ENCODE results near the gene ZNF18. TPM values are rescaled to one million over a fixed set of nuclear protein-coding genes. Genes with fewer than 3 reads are reported as not detected.

ZNF18 gene
- polyA plus RNA-seq, 1 donor (not counting 4 experiments of a cell fraction or from before 2014, with no cell fraction given) = 7.7 TPM

GRCh38 chr17:11953924-11954323 lies 43.4 kb downstream of the ZNF18 start:
- Histone ChIP-seq H3K27me3 (ENCODE audit: control insufficient read depth, extremely low read depth, insufficient read depth, low read length) (no peaks in the 10 kb centered on the region), H3K36me3 (ENCODE audit: control insufficient read depth in 2 of 2, extremely low read depth in 1 of 2, insufficient read depth in 2 of 2, low read length in 2 of 2) (no peaks in the 10 kb centered on the region), H3K9ac (ENCODE audit: control insufficient read depth, extremely low read depth, insufficient read depth, low read length) (no peak overlapping the region), H3K9me3 (ENCODE audit: control insufficient read depth, low read depth, low read length) (peaks cover 6% of the 10 kb centered on the region), H3K27ac (ENCODE audit: control insufficient read depth, insufficient read depth, low read length) (no peak overlapping the region), H3K9me1 (ENCODE audit: control insufficient read depth, extremely low read depth, insufficient read depth, low read length) (no peaks in the 10 kb centered on the region), H3K79me2 (ENCODE audit: control insufficient read depth, insufficient read depth, low read length) (no peaks in the 10 kb centered on the region), H2AFZ (ENCODE audit: control insufficient read depth, low read length) (no peak overlapping the region), H4K20me1 (ENCODE audit: control insufficient read depth, extremely low read depth, insufficient read depth, low read length) (no peaks in the 10 kb centered on the region), H3K4me3 (ENCODE audit: control insufficient read depth in 2 of 3, extremely low read depth in 1 of 3, insufficient read depth in 2 of 3, low read depth in 1 of 3, low read length in 3 of 3) (no peak overlapping the region), H3K4me2 (ENCODE audit: control insufficient read depth, extremely low read depth, insufficient read depth, low read depth, low read length) (no peak overlapping the region), H3K4me1 (ENCODE audit: control insufficient read depth, extremely low read depth, insufficient read depth, low read length) (peaks cover 21% of the 10 kb centered on the region)
- no peak for TF ChIP-seq EZH2 (IDR thresholded peaks at IDR 0.05; ENCODE audit: low read length)
- TF ChIP-seq, protein P1, sequence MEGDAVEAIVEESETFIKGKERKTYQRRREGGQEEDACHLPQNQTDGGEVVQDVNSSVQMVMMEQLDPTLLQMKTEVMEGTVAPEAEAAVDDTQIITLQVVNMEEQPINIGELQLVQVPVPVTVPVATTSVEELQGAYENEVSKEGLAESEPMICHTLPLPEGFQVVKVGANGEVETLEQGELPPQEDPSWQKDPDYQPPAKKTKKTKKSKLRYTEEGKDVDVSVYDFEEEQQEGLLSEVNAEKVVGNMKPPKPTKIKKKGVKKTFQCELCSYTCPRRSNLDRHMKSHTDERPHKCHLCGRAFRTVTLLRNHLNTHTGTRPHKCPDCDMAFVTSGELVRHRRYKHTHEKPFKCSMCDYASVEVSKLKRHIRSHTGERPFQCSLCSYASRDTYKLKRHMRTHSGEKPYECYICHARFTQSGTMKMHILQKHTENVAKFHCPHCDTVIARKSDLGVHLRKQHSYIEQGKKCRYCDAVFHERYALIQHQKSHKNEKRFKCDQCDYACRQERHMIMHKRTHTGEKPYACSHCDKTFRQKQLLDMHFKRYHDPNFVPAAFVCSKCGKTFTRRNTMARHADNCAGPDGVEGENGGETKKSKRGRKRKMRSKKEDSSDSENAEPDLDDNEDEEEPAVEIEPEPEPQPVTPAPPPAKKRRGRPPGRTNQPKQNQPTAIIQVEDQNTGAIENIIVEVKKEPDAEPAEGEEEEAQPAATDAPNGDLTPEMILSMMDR (optimal IDR thresholded peaks at IDR 0.05 in 1 of 3, IDR thresholded peaks at IDR 0.05 in 1 of 3, conservative IDR thresholded peaks at IDR 0.05 in 1 of 3; ENCODE audit: extremely low read depth in 1 of 3, insufficient read depth in 2 of 3, low read length in 3 of 3) = no peak
- FAIRE-seq = no peak
- dilution Hi-C loops (cut with MboI; ENCODE audit: extremely low pct_ligation_motif_present, low sequenced_read_pairs) = loop anchor here (25.0 kb wide), 1 partner anchor 917 kb away; no protein-coding TSS in a partner anchor
- no peak for DNase-seq (ENCODE audit: low read depth, low spot score)

GRCh38 chr17:11952610-11953009 lies 44.7 kb downstream of the ZNF18 start:
- Histone ChIP-seq H3K9me1 (ENCODE audit: control insufficient read depth, extremely low read depth, insufficient read depth, low read length) (no peaks in the 10 kb centered on the region), H3K4me1 (ENCODE audit: control insufficient read depth, extremely low read depth, insufficient read depth, low read length) (peaks cover 28% of the 10 kb centered on the region), H4K20me1 (ENCODE audit: control insufficient read depth, extremely low read depth, insufficient read depth, low read length) (no peaks in the 10 kb centered on the region), H2AFZ (ENCODE audit: control insufficient read depth, low read length) (no peak overlapping the region), H3K9me3 (ENCODE audit: control insufficient read depth, low read depth, low read length) (peaks cover 6% of the 10 kb centered on the region), H3K36me3 (ENCODE audit: control insufficient read depth in 2 of 2, extremely low read depth in 1 of 2, insufficient read depth in 2 of 2, low read length in 2 of 2) (no peaks in the 10 kb centered on the region), H3K4me2 (ENCODE audit: control insufficient read depth, extremely low read depth, insufficient read depth, low read depth, low read length) (no peak overlapping the region), H3K79me2 (ENCODE audit: control insufficient read depth, insufficient read depth, low read length) (no peaks in the 10 kb centered on the region), H3K9ac (ENCODE audit: control insufficient read depth, extremely low read depth, insufficient read depth, low read length) (no peak overlapping the region), H3K27me3 (ENCODE audit: control insufficient read depth, extremely low read depth, insufficient read depth, low read length) (no peaks in the 10 kb centered on the region), H3K4me3 (ENCODE audit: control insufficient read depth in 2 of 3, extremely low read depth in 1 of 3, insufficient read depth in 2 of 3, low read depth in 1 of 3, low read length in 3 of 3) (no peak overlapping the region), H3K27ac (ENCODE audit: control insufficient read depth, insufficient read depth, low read length) (no peak overlapping the region)
- TF ChIP-seq EZH2 (IDR thresholded peaks at IDR 0.05; ENCODE audit: low read length) = no peak
- TF ChIP-seq, protein P1 (optimal IDR thresholded peaks at IDR 0.05 in 1 of 3, IDR thresholded peaks at IDR 0.05 in 1 of 3, conservative IDR thresholded peaks at IDR 0.05 in 1 of 3; ENCODE audit: extremely low read depth in 1 of 3, insufficient read depth in 2 of 3, low read length in 3 of 3) = no peak
- dilution Hi-C loops (cut with MboI; ENCODE audit: extremely low pct_ligation_motif_present, low sequenced_read_pairs) = loop anchor here (25.0 kb wide), 1 partner anchor 915 kb away; no protein-coding TSS in a partner anchor
- FAIRE-seq = no peak
- DNase-seq (ENCODE audit: low read depth, low spot score) = no peak

All from keratinocyte (primary cell).